HG03521 (cell line): ENCODE results near the gene TCEAL5.
"Not testable (repeated sequence)": the region's sequence is repeated elsewhere in the genome, so short reads cannot be mapped to it uniquely, and the experiment has no call there.

Source experiments
- ATAC-seq: cut with Tn5 transposase; IDR thresholded peaks from one replicate; pipeline ENCODE4 v1.9.1; 2021; ENCODE audit warnings: mild to moderate bottlenecking, moderate library complexity; ENCODE audit not compliant: unreplicated experiment

Gene TCEAL5

GRCh38 chrX:103234869-103235268 lies 41.7 kb downstream of the TCEAL5 start:
- no peak for ATAC-seq

- no peak for ATAC-seq
Observed at GRCh38 chrX:103233263-103233662, 43.3 kb downstream of the TCEAL5 start.

GRCh38 chrX:103225918-103226317 lies 50.6 kb downstream of the TCEAL5 start:
- not testable (repeated sequence) for ATAC-seq
